GM20000 (cell line): ENCODE data around the gene DMD.

Experiments
- DNase-seq: peaks from one replicate; pipeline ENCODE4 v3.0.0; 2012; ENCODE audit warnings: low spot score
- CTCF ChIP-seq: IDR thresholded peaks from 2 replicates; pipeline ENCODE4 v1.5.1; 2012; ENCODE audit warnings: mild to moderate bottlenecking, control low read depth; ENCODE audit errors: extremely low read depth, missing control alignments

DMD gene

GRCh38 chrX:32448945-32449344 lies 762.4 kb downstream of the DMD start:
- DNase-seq, result peak; percentile 0
- no peak for TF ChIP-seq CTCF

GRCh38 chrX:32448320-32448719 lies 763.0 kb downstream of the DMD start:
- peak; percentile 4 for DNase-seq
- TF ChIP-seq CTCF, result no peak

GRCh38 chrX:32447640-32448039 lies 763.7 kb downstream of the DMD start:
- no peak for TF ChIP-seq CTCF
- DNase-seq, result no peak

- no peak for TF ChIP-seq CTCF
- DNase-seq, result no peak
Measured at GRCh38 chrX:32443841-32444240, 767.5 kb downstream of the DMD start.

GRCh38 chrX:32421266-32421665 lies 790.1 kb downstream of the DMD start:
- DNase-seq, result no peak

GRCh38 chrX:32408389-32408788 lies 803.0 kb downstream of the DMD start:
- no peak for TF ChIP-seq CTCF
- peak; percentile 2 for DNase-seq

More at GRCh38 chrX:32421266-32421665, 790.1 kb downstream of the DMD start:
- no peak for TF ChIP-seq CTCF

GRCh38 chrX:32397562-32398216 lies 813.7 kb downstream of the DMD start:
- peak; percentile 1 for DNase-seq
- TF ChIP-seq CTCF, result no peak
